Cardiac fibroblast (primary cell): ENCODE measurements around the gene LENEP.

ENCODE experiments used
- DNase-seq, 2 donors: peaks; one replicate each; pipeline versions ENCODE4 v3.0.0 to v3.0.0-alpha.2; 2010; ENCODE audit warnings: low read depth in 2 of 2
- H3K4me3 ChIP-seq, 2 donors: replicated peaks in 1 of 2; 1 replicate in 1 of 2; 2 replicates in 1 of 2; pipeline ENCODE4 v1.5.1; 2011; ENCODE audit warnings: low read depth in 2 of 2, low read length in 2 of 2, mild to moderate bottlenecking in 2 of 2, moderate library complexity in 1 of 2
- CTCF ChIP-seq: IDR thresholded peaks from one replicate; pipeline ENCODE4 v1.5.1; 2011; ENCODE audit warnings: low read depth, mild to moderate bottlenecking, low read length, inconsistent platforms

LENEP gene

GRCh38 chr1:155003766-155004351 lies 10.5 kb downstream of the LENEP start:
- TF ChIP-seq CTCF: no peak
- peak overlapping the region; percentile 85 to 88 for H3K4me3 ChIP-seq
- DNase-seq: peak; percentile 37 to 51

DNA sequence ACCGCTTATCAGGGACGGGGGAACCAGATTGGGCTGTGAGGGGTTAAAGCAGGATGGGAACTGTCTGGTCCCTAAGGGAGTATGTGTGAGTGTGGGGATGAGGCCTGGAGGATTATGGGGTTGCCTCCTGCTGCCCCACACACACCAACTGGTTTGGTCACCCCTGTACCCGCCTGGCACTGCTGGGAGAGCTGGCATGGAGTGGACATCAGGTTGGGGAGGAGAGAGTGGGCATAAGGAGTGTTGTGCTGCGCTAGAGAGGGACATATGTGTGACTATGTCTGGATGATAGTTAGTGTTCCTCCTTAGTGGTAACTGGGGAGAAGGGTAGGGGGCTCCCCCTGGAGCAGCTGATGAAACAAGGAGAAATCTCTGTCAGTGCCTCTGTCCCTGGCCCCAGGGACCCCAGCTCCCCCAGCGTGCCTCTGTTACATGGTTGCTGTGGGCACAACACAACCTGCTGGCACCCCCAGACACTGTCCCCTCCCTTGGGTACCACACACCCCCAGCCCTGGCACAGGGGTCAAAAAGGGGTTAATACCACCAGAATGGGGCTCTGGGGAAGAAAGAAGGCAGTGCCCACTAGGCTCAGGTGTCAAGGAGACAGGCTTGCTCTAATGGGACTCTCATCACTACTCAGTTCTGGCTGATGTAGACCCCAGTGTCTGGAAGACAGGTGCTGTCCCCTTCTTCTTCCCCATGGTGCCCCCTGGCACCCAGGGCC lies 11.1 kb downstream of the LENEP start:
- TF ChIP-seq CTCF: no peak
- peak overlapping the region; percentile 85 to 88 for H3K4me3 ChIP-seq
- no peak for DNase-seq

- H3K4me3 ChIP-seq: no peak overlapping the region
- peak in 1 of 2 donors; percentile 47 for DNase-seq
- TF ChIP-seq CTCF: no peak
Observed at GRCh38 chr1:155005076-155006011, 12.0 kb downstream of the LENEP start.

GRCh38 chr1:155006601-155007101 lies 13.3 kb downstream of the LENEP start:
- H3K4me3 ChIP-seq: no peak overlapping the region
- TF ChIP-seq CTCF: no peak
- peak; percentile 39 to 51 for DNase-seq

GRCh38 chr1:155007251-155007828 lies 14.0 kb downstream of the LENEP start:
- no peak overlapping the region for H3K4me3 ChIP-seq
- no peak for TF ChIP-seq CTCF
- DNase-seq: no peak
